NCI-H146 treated with DMSO at 0.1 percent for 48 hours (cell line): ENCODE results near the gene AGO1.
"Not testable (repeated sequence)": the region's sequence is repeated elsewhere in the genome, so short reads cannot be mapped to it uniquely, and the experiment has no call there.

ENCODE experiments used
- DNase-seq: peaks from one replicate; lab custom pipeline; 2025; ENCODE audit not compliant: unreplicated experiment; lab: John Stamatoyannopoulos, UW

AGO1 gene

DNA sequence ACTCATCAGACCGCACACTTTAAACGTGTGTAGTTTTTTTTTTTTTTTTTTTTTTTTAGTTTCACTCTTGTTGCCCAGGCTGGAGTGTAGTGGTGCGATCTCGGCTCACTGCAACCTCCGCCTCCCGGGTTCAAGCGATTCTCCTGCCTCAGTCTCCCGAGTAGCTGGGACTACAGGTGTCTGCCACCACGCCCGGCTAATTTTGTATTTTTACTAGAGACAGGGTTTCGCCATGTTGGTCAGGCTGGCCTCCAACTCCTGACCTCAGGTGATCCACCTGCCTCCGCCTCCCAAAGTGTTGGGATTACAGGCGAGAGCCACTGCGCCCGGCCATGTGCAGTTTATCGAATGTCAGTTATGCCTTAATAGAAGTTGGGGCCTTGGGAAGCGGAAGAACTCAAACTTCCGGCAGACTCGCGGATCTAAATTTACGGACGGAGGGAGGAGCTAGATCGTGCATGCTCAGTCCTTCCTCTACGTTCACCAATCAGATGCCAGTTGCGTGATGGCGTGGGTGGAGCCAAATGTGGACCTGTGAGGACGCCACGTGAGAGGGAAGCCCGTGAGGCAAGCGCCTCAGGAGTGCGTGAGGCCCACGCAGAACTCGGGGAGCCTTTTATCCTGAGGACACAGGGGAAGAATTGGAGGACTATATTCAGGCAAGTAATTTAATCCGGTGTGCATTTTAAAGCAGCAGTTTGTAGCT lies 13.6 kb upstream of the AGO1 start:
- DNase-seq = not testable (repeated sequence)

DNA sequence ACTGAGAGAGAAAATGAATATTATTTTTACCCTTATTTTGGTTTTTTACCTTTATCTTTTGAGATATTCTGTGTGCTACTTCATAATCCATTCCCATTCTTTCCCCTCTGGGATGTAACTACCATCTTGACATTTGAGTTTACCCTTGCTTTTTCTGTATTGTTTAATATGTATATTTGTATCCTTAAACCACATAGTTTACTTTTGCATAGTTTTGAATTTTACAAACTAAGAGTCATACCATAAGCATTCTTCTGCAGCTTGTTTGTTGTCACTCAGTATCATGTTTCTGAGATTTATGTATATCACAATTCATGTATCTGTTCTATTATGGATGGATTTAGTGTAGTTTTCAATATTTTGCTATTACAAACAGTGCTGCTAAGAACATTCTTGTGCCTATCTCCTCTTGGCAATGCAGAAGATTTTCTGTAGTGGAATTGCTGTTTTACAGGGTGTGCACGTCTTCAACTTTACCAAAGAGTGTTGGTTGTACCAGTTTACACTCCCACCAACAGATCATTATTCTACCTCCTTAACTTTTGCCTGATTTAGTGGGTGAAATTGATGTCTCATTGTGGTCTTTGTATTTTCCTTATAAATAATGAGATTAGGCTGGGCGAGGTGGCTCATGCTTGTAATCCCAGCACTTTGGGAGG lies 12.2 kb upstream of the AGO1 start:
- DNase-seq = no peak

DNA sequence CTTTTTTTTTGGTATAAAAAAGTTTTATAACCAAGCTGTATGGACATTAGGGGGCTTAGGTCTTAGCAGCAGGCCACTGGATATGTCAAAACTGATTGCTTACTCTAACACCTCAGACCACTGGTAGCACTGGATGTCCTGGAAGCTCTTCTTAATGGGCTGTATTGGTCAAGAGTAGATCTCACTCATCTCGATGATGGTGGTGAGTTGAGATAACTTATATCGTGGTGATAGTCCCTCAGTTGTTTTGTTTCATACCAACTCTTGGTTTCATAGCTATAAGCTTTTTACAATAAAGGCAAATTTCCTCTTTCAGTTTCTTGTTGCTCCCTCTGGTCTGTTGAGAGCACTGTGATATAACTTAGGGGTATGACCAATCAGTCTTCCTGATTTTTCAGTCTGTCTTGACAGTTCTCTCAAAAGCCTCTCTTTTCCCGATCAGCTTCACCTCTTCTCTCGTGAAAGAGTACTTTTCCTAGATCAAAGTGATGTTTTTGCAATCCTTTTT lies 9.7 kb upstream of the AGO1 start:
- no peak for DNase-seq

DNA sequence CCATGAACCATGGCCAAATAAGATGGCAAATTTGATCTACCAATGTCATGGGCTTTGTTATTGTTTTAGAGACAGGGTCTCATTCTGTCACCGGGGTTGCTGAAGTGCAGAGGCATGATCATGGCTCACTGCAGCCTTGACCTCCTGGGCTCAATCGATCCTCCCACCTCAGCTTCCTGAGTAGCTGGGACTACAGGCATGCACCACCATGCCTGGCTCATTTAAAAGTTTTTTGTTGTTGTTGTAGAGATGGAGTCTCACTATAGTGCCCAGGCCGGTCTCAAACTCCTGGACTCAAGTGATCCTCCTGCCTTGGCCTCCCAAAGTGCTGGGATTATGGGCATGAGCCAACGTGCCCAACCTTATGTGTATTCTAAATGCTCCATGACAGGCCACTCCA lies 8.9 kb upstream of the AGO1 start:
- not testable (repeated sequence) for DNase-seq

DNA sequence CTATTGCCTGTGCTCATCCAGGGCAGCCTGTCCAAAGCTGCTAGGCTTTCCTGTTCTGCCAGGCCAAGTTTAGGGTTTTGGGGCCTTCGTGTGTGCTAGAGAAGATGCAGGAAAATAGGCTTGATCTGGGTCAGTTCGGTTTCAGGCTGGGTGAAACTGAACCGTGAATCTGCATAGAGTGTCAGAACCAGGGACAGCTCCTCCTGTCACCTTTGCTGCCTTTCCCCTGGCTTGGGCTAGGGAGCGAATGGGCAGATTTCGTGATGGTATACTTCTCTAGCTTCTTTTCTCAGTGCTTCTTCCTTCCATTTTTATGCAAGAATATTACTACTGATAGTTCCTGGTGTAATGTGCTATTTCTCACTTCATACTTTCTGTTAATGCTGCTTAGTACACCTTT lies 6.0 kb upstream of the AGO1 start:
- DNase-seq = no peak

DNA sequence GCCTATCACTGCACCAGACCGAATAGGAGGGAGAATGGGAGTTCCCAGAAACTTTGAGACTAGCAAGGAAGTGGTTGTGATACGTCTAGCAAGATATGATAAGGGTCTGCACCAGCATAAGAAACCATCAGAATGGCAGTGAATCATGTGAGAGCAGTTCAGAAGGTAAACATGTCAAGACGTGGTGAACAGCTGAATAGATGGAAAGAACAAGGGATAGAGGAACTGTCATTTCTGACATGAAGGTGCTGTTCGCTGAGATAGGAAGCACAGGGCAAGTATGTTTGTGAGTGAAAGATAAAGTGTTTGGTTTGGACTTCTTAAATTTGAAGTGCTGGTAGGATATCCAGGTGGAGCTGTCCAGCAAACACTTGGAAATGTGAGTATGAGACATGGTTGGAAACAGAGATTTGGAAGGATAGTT lies 1.1 kb upstream of the AGO1 start:
- no peak for DNase-seq

DNA sequence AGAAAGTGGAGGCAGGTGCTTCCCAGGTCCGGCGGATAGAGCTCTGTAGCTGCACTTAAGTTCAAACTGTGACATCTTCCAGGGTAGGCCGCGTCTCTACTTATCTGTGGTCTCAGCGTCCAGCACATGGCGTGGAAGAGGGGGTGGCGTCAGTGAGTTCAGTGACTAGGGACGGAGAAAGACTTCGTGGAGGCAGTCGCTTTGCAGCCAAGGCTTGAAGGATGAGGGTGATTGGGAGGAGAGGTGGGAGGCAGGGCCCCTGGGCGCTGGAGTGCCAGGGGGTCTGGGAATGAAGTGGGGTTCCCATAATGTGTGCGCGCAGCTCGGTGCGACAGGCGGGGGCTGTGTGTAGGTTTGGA lies 444 bp upstream of the AGO1 start:
- no peak for DNase-seq

DNA sequence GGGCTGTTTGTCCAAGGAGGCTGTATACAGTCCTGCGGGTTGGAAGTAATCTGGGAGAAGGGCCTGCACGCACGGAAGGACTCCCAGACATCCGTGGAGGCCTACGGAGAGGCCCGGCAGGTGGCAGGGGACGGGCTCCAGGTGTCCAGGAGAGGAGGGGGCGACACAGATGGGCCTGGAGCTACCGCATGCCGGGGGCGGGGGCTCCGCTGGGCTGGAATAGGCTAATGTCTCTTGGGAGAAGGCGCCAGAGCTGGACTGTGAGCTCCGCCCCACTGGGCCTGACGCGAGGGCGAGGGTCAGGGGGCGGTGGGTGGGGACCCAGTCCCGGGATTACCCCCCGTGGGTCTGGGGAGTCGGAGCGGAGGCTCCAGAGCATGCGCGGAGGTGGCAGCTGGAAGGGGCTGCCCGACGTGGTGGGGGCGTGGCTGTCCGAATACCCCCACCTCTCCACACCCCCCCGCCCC lies 659 bp downstream of the AGO1 start:
- DNase-seq = peak; percentile 35

DNA sequence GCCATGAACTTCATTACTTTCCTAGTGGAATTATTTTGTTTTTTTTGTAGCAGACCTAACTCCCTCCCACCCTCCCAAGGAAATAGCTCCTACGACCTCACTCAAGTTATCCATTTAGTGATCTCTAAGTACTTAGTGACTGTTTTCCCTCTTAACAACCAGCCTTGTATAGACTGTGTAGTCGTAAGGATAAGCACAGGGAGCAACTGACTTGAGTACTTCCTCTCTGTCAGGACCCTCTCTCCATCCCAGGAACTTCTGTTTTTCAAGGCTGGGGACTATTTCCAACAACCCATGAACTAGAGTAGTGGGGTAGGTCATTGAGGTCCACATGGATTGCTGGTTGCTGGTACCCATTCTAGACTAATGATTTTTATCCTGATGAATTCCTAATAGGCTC lies 1.9 kb downstream of the AGO1 start:
- DNase-seq = no peak

DNA sequence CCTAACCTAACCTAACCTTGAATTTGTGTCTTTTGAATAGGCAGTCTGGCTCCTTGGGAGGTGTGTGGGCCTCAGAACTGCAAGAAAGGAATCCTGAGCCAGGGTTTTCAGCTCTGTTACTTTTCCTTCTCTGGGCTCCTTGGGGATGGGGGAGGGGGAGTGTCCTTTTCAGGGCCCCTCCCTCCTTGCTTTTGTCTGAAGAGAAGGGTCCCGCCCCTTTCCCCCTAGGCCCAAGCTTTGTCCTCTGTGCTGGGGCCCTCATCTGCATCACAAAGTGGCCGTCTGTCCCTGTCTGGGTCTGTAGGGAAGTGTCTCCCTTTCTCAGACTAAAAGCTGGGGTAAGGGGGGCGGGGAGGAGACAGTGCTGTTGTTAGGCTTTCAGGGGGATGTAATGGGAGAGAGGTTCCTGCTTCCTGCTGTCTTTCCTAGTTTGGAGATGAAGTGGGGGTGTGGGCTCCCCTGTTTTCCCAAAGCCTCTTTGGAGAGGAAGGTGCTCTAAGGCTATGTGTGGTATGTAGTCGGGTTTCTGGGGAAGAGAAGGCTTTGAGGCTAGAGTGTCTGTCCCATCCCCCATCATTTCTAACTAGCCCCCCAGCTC lies 3.1 kb downstream of the AGO1 start:
- DNase-seq = no peak

DNA sequence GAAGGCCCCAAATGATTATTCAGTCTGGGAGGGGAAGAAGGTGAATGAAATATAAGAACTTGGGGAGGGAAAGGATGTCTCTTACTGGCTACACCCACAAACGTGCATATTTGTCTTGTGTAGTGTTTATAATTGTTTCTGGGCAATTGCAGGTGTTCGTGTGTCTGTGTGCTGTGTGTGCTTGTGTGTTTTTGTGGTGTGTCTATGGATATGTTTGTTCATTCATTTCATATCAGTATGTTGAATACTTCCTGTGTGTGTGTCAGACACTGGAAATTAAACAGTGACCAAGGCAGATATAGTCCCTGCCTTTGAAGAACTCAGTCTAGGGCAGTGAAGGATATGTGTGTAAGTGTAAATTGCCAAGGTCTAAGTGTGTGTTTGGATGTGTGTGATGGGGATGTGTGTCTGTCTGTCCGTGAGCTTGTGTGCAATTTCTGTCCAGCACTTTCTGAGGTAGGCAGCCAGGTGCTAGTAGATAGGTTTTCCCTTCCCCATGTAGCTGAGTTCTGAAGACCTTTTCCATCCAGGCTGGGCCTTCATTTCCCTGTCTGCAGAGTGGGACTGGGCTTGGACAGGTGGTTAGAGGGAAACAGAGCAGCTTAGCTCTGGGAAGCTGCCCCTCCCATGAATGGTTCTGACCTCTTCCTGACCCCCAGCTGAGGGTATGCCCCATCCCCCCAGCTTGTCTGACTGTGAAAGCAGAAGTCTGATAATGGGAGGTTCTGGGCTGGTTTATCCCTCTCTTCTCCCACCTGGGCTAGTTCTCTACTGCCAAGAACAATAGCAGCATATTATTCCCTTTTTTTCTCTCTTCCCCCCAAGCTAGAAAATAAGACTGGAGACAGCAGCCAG lies 3.8 kb downstream of the AGO1 start:
- DNase-seq = no peak

DNA sequence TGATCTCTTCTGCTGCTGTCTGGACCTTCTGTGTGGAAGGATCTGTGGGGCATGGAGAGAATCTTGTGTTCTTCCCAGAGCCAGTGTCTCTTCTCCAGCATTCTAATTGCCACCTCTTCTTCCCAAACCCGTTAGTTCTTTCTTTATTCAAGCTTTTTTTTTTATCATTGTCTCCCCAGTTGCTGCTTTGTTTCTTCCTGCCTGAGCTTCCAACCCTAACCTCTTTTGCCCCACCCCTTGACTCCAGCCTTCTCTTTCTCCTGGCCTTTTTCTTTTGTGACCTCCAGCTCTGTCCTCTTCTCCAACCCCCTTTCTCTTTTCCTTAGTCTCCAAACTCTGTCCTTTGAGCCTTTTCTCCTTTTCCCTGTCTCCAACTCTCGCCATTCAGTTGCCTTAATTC lies 4.5 kb downstream of the AGO1 start:
- DNase-seq = no peak

DNA sequence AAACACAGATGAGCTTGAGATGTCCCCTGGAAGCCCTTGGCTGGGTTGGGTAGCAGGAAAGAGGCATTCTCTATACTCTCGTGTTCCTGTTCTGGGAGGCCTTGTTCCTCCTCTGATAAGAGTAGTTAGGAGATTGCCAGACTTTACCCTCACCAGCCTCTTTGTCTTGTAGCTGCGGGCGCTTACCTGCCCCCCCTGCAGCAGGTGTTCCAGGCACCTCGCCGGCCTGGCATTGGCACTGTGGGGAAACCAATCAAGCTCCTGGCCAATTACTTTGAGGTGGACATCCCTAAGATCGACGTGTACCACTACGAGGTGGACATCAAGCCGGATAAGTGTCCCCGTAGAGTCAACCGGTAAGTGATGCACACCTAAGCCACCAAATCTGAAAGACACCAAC lies 5.2 kb downstream of the AGO1 start:
- DNase-seq = no peak

DNA sequence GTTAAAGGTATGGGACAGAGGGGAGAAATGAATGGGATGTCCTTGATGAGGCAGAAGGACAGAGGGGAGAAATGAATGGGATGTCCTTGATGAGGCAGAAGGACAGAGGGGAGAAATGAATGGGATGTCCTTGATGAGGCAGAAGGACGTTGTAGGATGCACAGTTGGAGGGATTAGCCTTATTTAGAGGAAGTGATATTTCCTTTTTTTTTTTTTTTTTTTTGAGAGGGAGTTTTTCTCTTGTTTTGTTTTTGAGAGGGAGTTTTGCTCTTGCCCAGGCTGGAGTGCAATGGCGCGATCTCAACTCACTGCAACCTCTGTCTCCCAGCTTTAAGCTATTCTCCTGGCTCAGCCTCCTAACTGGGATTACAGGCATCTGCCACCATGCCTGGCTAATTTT lies 6.0 kb downstream of the AGO1 start:
- DNase-seq = not testable (repeated sequence)

DNA sequence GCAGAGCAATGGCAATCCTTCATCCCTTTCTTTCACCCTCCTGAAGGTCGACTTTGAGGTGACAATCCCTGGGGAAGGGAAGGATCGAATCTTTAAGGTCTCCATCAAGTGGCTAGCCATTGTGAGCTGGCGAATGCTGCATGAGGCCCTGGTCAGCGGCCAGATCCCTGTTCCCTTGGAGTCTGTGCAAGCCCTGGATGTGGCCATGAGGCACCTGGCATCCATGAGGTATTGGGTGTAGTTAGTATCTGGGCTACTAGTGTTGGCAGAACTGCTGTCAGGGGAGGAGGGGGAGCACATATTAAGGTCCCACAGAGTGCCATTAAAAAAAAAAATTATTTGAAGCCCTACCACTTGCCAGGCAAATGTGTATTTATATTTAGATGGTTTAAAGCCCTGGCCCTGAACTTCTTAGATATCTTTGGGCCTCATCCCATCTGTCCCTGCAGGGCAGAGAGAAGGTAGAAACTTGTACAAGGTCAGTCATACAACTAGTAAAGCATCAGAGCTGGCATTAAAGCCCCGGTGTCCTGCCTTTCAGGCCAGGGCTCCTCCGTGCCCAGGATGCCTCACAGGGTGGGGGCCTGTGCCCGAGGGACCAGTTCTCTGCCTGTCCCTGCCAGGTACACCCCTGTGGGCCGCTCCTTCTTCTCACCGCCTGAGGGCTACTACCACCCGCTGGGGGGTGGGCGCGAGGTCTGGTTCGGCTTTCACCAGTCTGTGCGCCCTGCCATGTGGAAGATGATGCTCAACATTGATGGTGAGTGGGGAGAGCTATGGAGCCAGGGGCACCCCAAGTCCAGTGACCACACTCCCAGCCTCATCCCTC lies 10.3 kb downstream of the AGO1 start:
- DNase-seq = no peak

DNA sequence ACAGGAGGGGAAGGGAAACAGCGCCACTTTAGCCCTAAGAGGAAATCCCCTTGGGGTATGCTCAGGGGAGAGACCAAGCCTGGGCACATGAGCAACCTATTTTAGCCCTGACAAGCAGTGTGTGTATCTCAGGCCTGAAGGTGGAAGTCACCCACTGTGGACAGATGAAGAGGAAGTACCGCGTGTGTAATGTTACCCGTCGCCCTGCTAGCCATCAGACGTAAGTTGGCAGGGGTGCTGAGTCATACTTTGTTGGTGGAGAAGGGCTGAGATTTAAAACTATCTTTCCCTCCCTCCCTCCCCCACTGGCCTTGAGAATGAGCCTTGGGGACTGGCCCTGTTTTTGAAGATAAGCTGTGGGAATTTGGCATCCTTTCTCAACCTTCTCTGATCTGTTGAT lies 11.2 kb downstream of the AGO1 start:
- DNase-seq = no peak

DNA sequence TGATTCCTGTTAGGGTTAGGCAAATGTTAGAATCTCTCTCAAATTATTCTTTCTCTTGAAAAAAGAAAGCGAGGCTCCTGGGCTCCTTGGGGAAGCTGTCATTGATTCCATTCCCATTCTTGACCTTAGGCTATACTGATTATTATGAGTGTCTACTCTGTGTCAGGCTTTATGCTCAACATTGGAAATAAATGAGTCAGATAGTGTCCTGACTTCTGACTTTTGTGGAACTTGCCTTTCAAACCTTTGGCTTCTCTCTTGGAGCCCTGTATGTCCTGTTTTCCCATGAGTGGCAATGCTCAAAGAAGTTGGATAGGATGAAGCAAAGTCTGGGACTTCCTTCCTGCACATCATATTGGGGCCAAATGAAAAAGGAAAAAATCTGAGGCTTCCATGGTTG lies 11.6 kb downstream of the AGO1 start:
- DNase-seq = no peak

DNA sequence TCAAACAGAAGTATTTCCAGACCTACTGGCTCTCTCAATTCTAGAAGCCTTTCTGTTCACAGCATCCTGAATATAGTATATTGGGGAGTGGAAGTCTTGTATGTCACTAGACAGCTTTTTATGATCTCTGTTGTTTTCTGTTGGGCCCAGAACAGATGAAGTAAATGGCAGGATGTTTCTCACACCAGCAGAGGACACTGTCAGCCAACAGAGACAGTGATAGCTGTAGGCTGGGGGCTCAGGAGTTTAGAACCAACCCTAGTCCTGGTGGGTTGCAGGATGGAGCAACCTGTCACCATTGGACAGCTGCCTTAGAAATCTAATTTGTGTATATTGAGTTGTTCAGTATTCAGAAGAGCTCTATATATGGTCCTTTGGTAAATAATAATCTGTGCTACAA lies 16.9 kb downstream of the AGO1 start:
- DNase-seq = no peak

DNA sequence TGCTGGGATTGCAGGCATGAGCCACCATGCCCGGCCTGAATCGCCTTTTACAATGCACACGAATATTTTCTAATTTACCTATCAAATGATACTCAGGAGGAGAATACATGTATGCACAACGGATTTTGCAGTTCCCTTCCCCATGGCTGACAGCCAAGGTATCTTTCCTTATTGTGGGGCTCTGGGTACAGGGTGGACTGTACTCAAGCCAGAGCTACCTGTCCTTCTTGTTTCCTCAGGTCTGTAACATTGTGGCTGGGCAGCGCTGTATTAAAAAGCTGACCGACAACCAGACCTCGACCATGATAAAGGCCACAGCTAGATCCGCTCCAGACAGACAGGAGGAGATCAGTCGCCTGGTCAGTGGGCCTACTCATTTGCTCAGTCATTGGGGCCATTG lies 18.2 kb downstream of the AGO1 start:
- DNase-seq = no peak

DNA sequence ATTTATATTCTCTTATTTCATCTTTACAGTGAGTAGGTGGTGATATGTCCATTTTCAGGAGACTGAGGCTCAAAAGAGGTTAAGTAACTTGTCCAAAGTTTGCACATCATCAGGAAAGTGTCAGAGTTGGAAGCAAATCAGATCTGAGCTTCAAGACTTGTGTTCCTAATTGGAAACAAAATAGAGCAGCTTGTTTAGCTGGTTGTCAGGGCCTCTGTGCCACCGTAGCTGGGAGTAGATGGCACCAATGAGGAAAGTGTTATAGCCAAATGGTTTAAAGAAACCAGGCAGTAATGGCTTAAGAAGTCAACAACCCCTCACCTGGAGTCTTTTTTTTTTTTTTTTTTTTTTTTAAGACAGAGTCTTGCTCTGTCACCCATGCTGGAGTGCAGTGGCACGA lies 19.7 kb downstream of the AGO1 start:
- no peak for DNase-seq

DNA sequence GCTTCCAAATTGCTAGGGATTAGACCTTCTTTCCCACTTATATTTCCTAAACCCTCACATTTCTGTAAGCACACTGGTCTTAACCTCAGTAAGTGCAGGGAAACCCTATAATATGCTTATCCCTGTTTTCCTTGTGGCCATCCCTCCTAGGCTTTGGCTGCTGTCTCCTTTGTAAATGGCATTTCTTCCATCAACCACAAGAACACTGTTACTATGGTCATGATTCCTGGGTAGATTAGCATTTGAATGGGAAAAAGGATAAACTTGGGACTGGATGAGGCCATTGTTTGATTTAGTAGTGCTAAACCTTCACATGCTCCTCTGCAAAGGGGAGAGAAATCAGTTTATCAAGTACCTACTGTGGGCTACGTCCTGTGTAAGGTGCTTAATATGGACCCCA lies 31.7 kb downstream of the AGO1 start:
- no peak for DNase-seq
